GM23248 (cell line): Measurements from ENCODE around the gene C4orf46.
"Not testable (repeated sequence)": the region's sequence is repeated elsewhere in the genome, so short reads cannot be mapped to it uniquely, and the experiment has no call there.

ENCODE experiments used
- EZH2 ChIP-seq: fragments of 200-600 bp; sonication (generic); IDR thresholded peaks from 2 replicates; pipeline ENCODE4 v1.6.1; 2018; ENCODE audit warnings: antibody characterized with exemption, mild to moderate bottlenecking; ENCODE audit not compliant: insufficient read depth, poor library complexity, severe bottlenecking
- EZH2phosphoT487 ChIP-seq: fragments of 200-600 bp; sonication (generic); IDR thresholded peaks from 2 replicates; pipeline ENCODE4 v1.6.1; 2018; ENCODE audit warnings: antibody characterized with exemption, moderate library complexity, mild to moderate bottlenecking, low read depth; ENCODE audit not compliant: insufficient read depth

GRCh38 chr4:158663255-158663654 lies 8.4 kb downstream of the C4orf46 start:
- TF ChIP-seq EZH2, EZH2phosphoT487: not testable (repeated sequence)
